ENCODE results near the gene THAP7. TPM values are rescaled to one million over a fixed set of nuclear protein-coding genes. Genes with fewer than 3 reads are reported as not detected.

Gene THAP7
- total RNA-seq, 1 experiment from 2014 or later: 24.6 TPM

DNA sequence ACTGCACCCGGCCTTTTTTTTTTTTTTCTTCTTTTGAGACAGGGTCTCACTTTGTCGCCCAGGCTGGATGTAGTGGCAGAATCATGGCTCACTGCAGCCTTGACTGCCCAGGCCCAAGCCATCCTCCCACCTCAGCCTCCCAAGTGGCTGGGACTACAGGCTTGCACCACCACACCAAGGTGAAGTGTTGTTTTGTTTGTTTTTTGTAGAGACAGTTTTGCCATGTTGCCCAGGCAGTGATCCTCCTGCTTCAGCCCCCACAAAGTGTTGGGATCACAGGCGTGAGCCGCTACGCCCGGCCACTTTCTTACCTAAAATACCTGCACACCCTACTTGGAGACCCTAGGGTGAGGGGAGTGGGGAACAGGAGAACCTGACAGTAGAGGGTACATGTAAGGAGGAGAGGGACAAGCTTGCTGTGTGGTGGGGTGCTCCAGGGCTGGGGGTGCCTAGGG is 39.4 kb downstream of the THAP7 start:
- Mint-ChIP-seq H3K27ac (no peak overlapping the region), H3K36me3 (ENCODE audit: insufficient read depth in 1 of 3, low read depth in 3 of 3) (no peaks in the 10 kb centered on the region), H3K27me3 (ENCODE audit: low read depth) (peaks cover 70% of the 10 kb centered on the region), H3K4me3 (no peak overlapping the region), H3K4me1 (peaks cover 15 to 18% of the 10 kb centered on the region in 2 experiments), H3K9me3 (no peaks in the 10 kb centered on the region)
- Histone ChIP-seq H3K9ac (ENCODE audit: extremely low read depth, insufficient read length, low read length) (no peak overlapping the region), H4K8ac (replicated peaks; ENCODE audit: insufficient read length, low read depth, low read length) (no peak overlapping the region), H3K23me2 (ENCODE audit: insufficient read length, low read depth, low read length, poor library complexity, severe bottlenecking) (peaks cover 4% of the 10 kb centered on the region), H3K4ac (ENCODE audit: low read depth, low read length) (no peak overlapping the region), H2BK12ac (ENCODE audit: insufficient read length, low read depth, low read length) (no peak overlapping the region), H3K27me3 (ENCODE audit: insufficient read depth, low read length) (peaks cover 27% of the 10 kb centered on the region; the same call in 1 of the 2 replicates), H3K14ac (ENCODE audit: insufficient read depth, low read length) (no peak overlapping the region), H2BK5ac (ENCODE audit: insufficient read length, low read length) (no peak overlapping the region), H3K79me2 (ENCODE audit: insufficient read depth, low read length) (no peaks in the 10 kb centered on the region), H3K9me3 (ENCODE audit: control insufficient read depth, low read depth, low read length) (no peaks in the 10 kb centered on the region), H4K5ac (ENCODE audit: insufficient read length, low read depth, low read length) (no peak overlapping the region), H3K27ac (ENCODE audit: insufficient read length, low read depth, low read length) (no peak overlapping the region), H3K4me1 (ENCODE audit: insufficient read depth, low read length) (no peaks in the 10 kb centered on the region), H2BK20ac (ENCODE audit: low read depth, low read length, poor library complexity, severe bottlenecking) (no peak overlapping the region), H2BK120ac (ENCODE audit: low read depth, low read length, poor library complexity, severe bottlenecking) (no peak overlapping the region), H2BK15ac (ENCODE audit: low read depth, low read length) (no peak overlapping the region), H3T11ph (ENCODE audit: low read length) (no peak overlapping the region), H4K91ac (ENCODE audit: insufficient read length, low read depth, low read length) (no peak overlapping the region), H3K56ac (ENCODE audit: insufficient read length, low read depth, low read length) (no peak overlapping the region), H3K18ac (ENCODE audit: insufficient read length, low read depth, low read length) (no peak overlapping the region), H3K4me2 (ENCODE audit: insufficient read depth, insufficient read length, low read length) (no peak overlapping the region), H2AFZ (ENCODE audit: low read length) (no peak overlapping the region), H4K20me1 (ENCODE audit: control insufficient read depth, insufficient read depth, insufficient read length) (no peaks in the 10 kb centered on the region), H2AK5ac (ENCODE audit: insufficient read length, low read length) (no peak overlapping the region), H3K79me1 (ENCODE audit: insufficient read depth, low read depth, low read length, poor library complexity, severe bottlenecking) (no peaks in the 10 kb centered on the region), H3K23ac (ENCODE audit: insufficient read length, low read depth, low read length) (no peak overlapping the region)
- no peak for DNase-seq
- TF ChIP-seq CTCF (conservative IDR thresholded peaks at IDR 0.05): no peak
- no CpG with 5 or more reads among the region's 6 CpGs for WGBS (ENCODE audit: extremely low coverage, insufficient read length, low lambda C conversion rate)

All from H9 (cell line).